ENCODE results near the gene ODC1.

The ODC1 gene

GRCh38 chr2:10396464-10396863, 51.7 kb downstream of the ODC1 start:
- Histone ChIP-seq H3K4me1 (ENCODE audit: control insufficient read depth, insufficient read depth, low read length) (peaks cover 21% of the 10 kb centered on the region), H3K4me3 (ENCODE audit: low read depth, low read length) (no peak overlapping the region), H3K9me3 (ENCODE audit: control insufficient read depth, insufficient read depth, low read depth, low read length) (no peaks in the 10 kb centered on the region), H3K27me3 (ENCODE audit: control insufficient read depth, insufficient read depth, low read length) (no peaks in the 10 kb centered on the region), H3K27ac (ENCODE audit: low read depth, low read length) (no peak overlapping the region), H3K36me3 (ENCODE audit: control insufficient read depth, insufficient read depth, low read length) (no peaks in the 10 kb centered on the region), H3K9ac (ENCODE audit: low read length) (no peak overlapping the region)

- peak overlapping the region; percentile 7 for H3K9ac ChIP-seq (ENCODE audit: low read length)
- no peak overlapping the region for H3K4me3 ChIP-seq (ENCODE audit: low read depth, low read length)
- no peaks in the 10 kb centered on the region for H3K27me3 ChIP-seq (ENCODE audit: control insufficient read depth, insufficient read depth, low read length)
Observed at GRCh38 chr2:10395893-10396292, 52.2 kb downstream of the ODC1 start.

GRCh38 chr2:10393640-10393982, 54.5 kb downstream of the ODC1 start:
- no peaks in the 10 kb centered on the region for H3K9me3 ChIP-seq (ENCODE audit: control insufficient read depth, insufficient read depth, low read depth, low read length)
- no peak overlapping the region for H3K27ac ChIP-seq (ENCODE audit: low read depth, low read length)
- H3K4me3 ChIP-seq (ENCODE audit: low read depth, low read length): no peak overlapping the region
- no peaks in the 10 kb centered on the region for H3K36me3 ChIP-seq (ENCODE audit: control insufficient read depth, insufficient read depth, low read length)
- no peak overlapping the region for H3K9ac ChIP-seq (ENCODE audit: low read length)
- H3K27me3 ChIP-seq (ENCODE audit: control insufficient read depth, insufficient read depth, low read length): no peaks in the 10 kb centered on the region
- H3K4me1 ChIP-seq (ENCODE audit: control insufficient read depth, insufficient read depth, low read length): peaks cover 21% of the 10 kb centered on the region

More at GRCh38 chr2:10395893-10396292, 52.2 kb downstream of the ODC1 start:
- Histone ChIP-seq H3K27ac (ENCODE audit: low read depth, low read length) (no peak overlapping the region), H3K36me3 (ENCODE audit: control insufficient read depth, insufficient read depth, low read length) (no peaks in the 10 kb centered on the region), H3K4me1 (ENCODE audit: control insufficient read depth, insufficient read depth, low read length) (peaks cover 21% of the 10 kb centered on the region), H3K9me3 (ENCODE audit: control insufficient read depth, insufficient read depth, low read depth, low read length) (no peaks in the 10 kb centered on the region)

- Histone ChIP-seq H3K36me3 (ENCODE audit: control insufficient read depth, insufficient read depth, low read length) (no peaks in the 10 kb centered on the region), H3K4me3 (ENCODE audit: low read depth, low read length) (no peak overlapping the region), H3K9me3 (ENCODE audit: control insufficient read depth, insufficient read depth, low read depth, low read length) (no peaks in the 10 kb centered on the region), H3K4me1 (ENCODE audit: control insufficient read depth, insufficient read depth, low read length) (peaks cover 21% of the 10 kb centered on the region), H3K9ac (ENCODE audit: low read length) (no peak overlapping the region), H3K27me3 (ENCODE audit: control insufficient read depth, insufficient read depth, low read length) (no peaks in the 10 kb centered on the region), H3K27ac (ENCODE audit: low read depth, low read length) (no peak overlapping the region)
Observed at GRCh38 chr2:10392951-10393639, 55.0 kb downstream of the ODC1 start.

- no peak overlapping the region for H3K4me3 ChIP-seq (ENCODE audit: low read depth, low read length)
- H3K27me3 ChIP-seq (ENCODE audit: control insufficient read depth, insufficient read depth, low read length): no peaks in the 10 kb centered on the region
- H3K36me3 ChIP-seq (ENCODE audit: control insufficient read depth, insufficient read depth, low read length): no peaks in the 10 kb centered on the region
- H3K27ac ChIP-seq (ENCODE audit: low read depth, low read length): no peak overlapping the region
- peaks cover 21% of the 10 kb centered on the region for H3K4me1 ChIP-seq (ENCODE audit: control insufficient read depth, insufficient read depth, low read length)
- H3K9me3 ChIP-seq (ENCODE audit: control insufficient read depth, insufficient read depth, low read depth, low read length): no peaks in the 10 kb centered on the region
- H3K9ac ChIP-seq (ENCODE audit: low read length): no peak overlapping the region
Observed at GRCh38 chr2:10392548-10392947, 55.6 kb downstream of the ODC1 start.

- Histone ChIP-seq H3K4me3 (ENCODE audit: low read depth, low read length) (no peak overlapping the region), H3K9me3 (ENCODE audit: control insufficient read depth, insufficient read depth, low read depth, low read length) (no peaks in the 10 kb centered on the region), H3K36me3 (ENCODE audit: control insufficient read depth, insufficient read depth, low read length) (no peaks in the 10 kb centered on the region), H3K27ac (ENCODE audit: low read depth, low read length) (no peak overlapping the region), H3K4me1 (ENCODE audit: control insufficient read depth, insufficient read depth, low read length) (peaks cover 21% of the 10 kb centered on the region), H3K9ac (ENCODE audit: low read length) (no peak overlapping the region), H3K27me3 (ENCODE audit: control insufficient read depth, insufficient read depth, low read length) (no peaks in the 10 kb centered on the region)
Observed at GRCh38 chr2:10392100-10392499, 56.0 kb downstream of the ODC1 start.

GRCh38 chr2:10390369-10390801, 57.7 kb downstream of the ODC1 start:
- Histone ChIP-seq H3K4me1 (ENCODE audit: control insufficient read depth, insufficient read depth, low read length) (peaks cover 13% of the 10 kb centered on the region), H3K9me3 (ENCODE audit: control insufficient read depth, insufficient read depth, low read depth, low read length) (no peaks in the 10 kb centered on the region), H3K4me3 (ENCODE audit: low read depth, low read length) (no peak overlapping the region), H3K36me3 (ENCODE audit: control insufficient read depth, insufficient read depth, low read length) (no peaks in the 10 kb centered on the region), H3K9ac (ENCODE audit: low read length) (no peak overlapping the region), H3K27me3 (ENCODE audit: control insufficient read depth, insufficient read depth, low read length) (no peaks in the 10 kb centered on the region), H3K27ac (ENCODE audit: low read depth, low read length) (no peak overlapping the region)
